Stomach (tissue), 9 donors: Measurements from ENCODE around the gene KRT15. TPM values are rescaled to one million over a fixed set of nuclear protein-coding genes. Genes with fewer than 3 reads are reported as not detected.

ENCODE experiments used
- DNase-seq, 2 donors: peaks; one replicate each; pipeline versions ENCODE4 v3.0.0 to v3.0.0-alpha.2; 2013 to 2019
- H3K27ac ChIP-seq, 5 donors: fragments of 200-600 bp in 4 of 5; sonication (generic) in 4 of 5; one replicate each; pipeline ENCODE4 v1.5.1; 2013 to 2019; ENCODE audit warnings: mild to moderate bottlenecking in 1 of 5, moderate library complexity in 1 of 5
- H3K27me3 ChIP-seq, 3 donors: fragments of 200-600 bp; sonication (generic); one replicate each; pipeline ENCODE4 v1.5.1; 2017 to 2019; ENCODE audit warnings: mixed run types in 1 of 3
- H3K36me3 ChIP-seq, 4 donors: fragments of 200-600 bp; sonication (generic); 1 replicate in 3 of 4; 2 replicates in 1 of 4; pipeline ENCODE4 v1.5.1; 2016 to 2019
- H3K4me1 ChIP-seq, 4 donors: fragments of 200-600 bp; sonication (generic); one replicate each; pipeline ENCODE4 v1.5.1; 2016 to 2019
- H3K4me3 ChIP-seq, 4 donors: fragments of 200-600 bp; sonication (generic) in 3 of 4; one replicate each; pipeline ENCODE4 v1.5.1; 2016 to 2019; ENCODE audit warnings: mild to moderate bottlenecking in 1 of 4
- H3K9me3 ChIP-seq, 4 donors: fragments of 200-600 bp; sonication (generic); one replicate each; pipeline ENCODE4 v1.5.1; 2016 to 2019
- CTCF ChIP-seq, 7 experiments: fragments of 450-650 bp in 4 of 7; fragments of 200-600 bp in 3 of 7; sonication (generic) in 3 of 7; IDR thresholded peaks; one replicate each; pipeline ENCODE4 v1.5.1; 2016 to 2019; ENCODE audit warnings: antibody characterized with exemption in 7 of 7, control low read depth in 2 of 7, mild to moderate bottlenecking in 1 of 7
- EP300 ChIP-seq: sonication (generic); formaldehyde crosslinking; IDR thresholded peaks from one replicate; pipeline ENCODE4 v1.6.1; 2017; ENCODE audit warnings: antibody characterized with exemption
- POLR2A ChIP-seq, 4 donors: fragments of 450-650 bp; IDR thresholded peaks; one replicate each; pipeline ENCODE4 v1.6.1; 2016; ENCODE audit warnings: antibody characterized with exemption in 4 of 4, control low read depth in 2 of 4, mild to moderate bottlenecking in 1 of 4, moderate library complexity in 1 of 4
- POLR2AphosphoS5 ChIP-seq, 3 donors: sonication (generic); formaldehyde crosslinking; IDR thresholded peaks; one replicate each; pipeline ENCODE4 v1.6.1; 2016; ENCODE audit warnings: antibody characterized with exemption in 3 of 3
- WGBS, 5 donors: extraction: QIAGEN DNeasy Blood & Tissue Kit in 3 of 5; methylation state at CpG; one replicate each; pipeline versions ENCODE4 v1.1.5 to v1.1.7; 2013 to 2018; 5-methylcytosine and 5-hydroxymethylcytosine counted together
- intact Hi-C: fragments of 100-400 bp; cut with DNase I; formaldehyde crosslinking; loops from one replicate; pipeline ENCODE4 v1.15.1; 2023; ENCODE audit warnings: low total_unique reads
- polyA plus RNA-seq, 3 donors: library from polyadenylated mRNA; stranded (reverse); fragments of 200-250 nt; gene quantifications; one replicate each; pipeline ENCODE4 v1.2.3, GENCODE V29; 2013
- total RNA-seq, 5 donors: library from RNA; depleted of rRNA; stranded (reverse); fragments of >200 nt; gene quantifications; one replicate each; pipeline versions ENCODE4 v1.1.0 to v1.2.3, GENCODE V29; 2014 to 2016
- donor health status: healthy with polysubstance abuse.
- donor health status: Bipolar disorder and iron deficiency.
- donor health status: healthy.

The KRT15 gene
- total and polyA plus RNA-seq, 8 donors, result 1.4 to 3,416 (median 2.6) TPM; not detected in 1

- TF ChIP-seq EP300, result no peak
- Histone ChIP-seq H3K27ac (no peak overlapping the region), H3K9me3 (no peaks in the 10 kb centered on the region), H3K36me3 (no peaks in the 10 kb centered on the region), H3K4me3 (no peak overlapping the region), H3K4me1 (peaks cover 0 to 4% (median 0%) of the 10 kb centered on the region in 4 donors), H3K27me3 (peaks cover 0 to 44% (median 7%) of the 10 kb centered on the region in 3 donors)
- intact Hi-C loops, result loop anchor here (5.0 kb wide), 1 partner anchor 82 kb away; no protein-coding TSS in a partner anchor
- DNase-seq, result no peak
- WGBS, 5 donors, result 45 to 60% (median 50%) methylated on average over 5 of the region's 5 CpGs
These were observed 36.6 kb upstream of the KRT15 start for GRCh38 chr17:41555105-41555887.

GRCh38 chr17:41553987-41554680 is 35.4 kb upstream of the KRT15 start:
- peaks cover under 1 to 11% (median 4%) of the 10 kb centered on the region in 4 donors for H3K4me1 ChIP-seq
- WGBS, 5 donors, result 67 to 82% (median 75%) methylated on average over 8 of the region's 8 CpGs
- intact Hi-C loops, result no loop called here
- DNase-seq, result no peak
- H3K27me3 ChIP-seq, result peaks cover 0 to 34% (median 7%) of the 10 kb centered on the region in 3 donors
- no peak overlapping the region for H3K27ac ChIP-seq
- no peak overlapping the region for H3K4me3 ChIP-seq
- no peaks in the 10 kb centered on the region for H3K36me3 ChIP-seq
- TF ChIP-seq CTCF (IDR thresholded peaks at IDR 0.05) (no peak), POLR2AphosphoS5 (IDR thresholded peaks at IDR 0.05) (no peak), POLR2A (IDR thresholded peaks at IDR 0.05) (no peak)
- no peaks in the 10 kb centered on the region for H3K9me3 ChIP-seq

GRCh38 chr17:41553176-41553575 is 34.5 kb upstream of the KRT15 start:
- no peak for DNase-seq
- Histone ChIP-seq H3K27me3 (peaks cover 0 to 33% (median 7%) of the 10 kb centered on the region in 3 donors), H3K36me3 (no peaks in the 10 kb centered on the region), H3K9me3 (no peaks in the 10 kb centered on the region), H3K4me3 (no peak overlapping the region), H3K27ac (no peak overlapping the region), H3K4me1 (peaks cover 10 to 20% (median 14%) of the 10 kb centered on the region in 4 donors)
- TF ChIP-seq CTCF (IDR thresholded peaks at IDR 0.05), result no peak
- TF ChIP-seq POLR2A (IDR thresholded peaks at IDR 0.05), result no peak
- no peak for TF ChIP-seq POLR2AphosphoS5 (IDR thresholded peaks at IDR 0.05)
- no peak for TF ChIP-seq EP300
- 81 to 88% (median 82%) methylated on average over 4 of the region's 4 CpGs for WGBS, 5 donors
- intact Hi-C loops, result no loop called here

- no peak overlapping the region for H3K4me3 ChIP-seq
- no peaks in the 10 kb centered on the region for H3K9me3 ChIP-seq
- no peak for DNase-seq
- H3K27ac ChIP-seq, result no peak overlapping the region
- 76 to 89% (median 84%) methylated on average over 5 of the region's 5 CpGs for WGBS, 5 donors
- H3K36me3 ChIP-seq, result no peaks in the 10 kb centered on the region
- intact Hi-C loops, result no loop called here
- TF ChIP-seq EP300 (no peak), POLR2A (IDR thresholded peaks at IDR 0.05) (no peak), CTCF (IDR thresholded peaks at IDR 0.05) (no peak), POLR2AphosphoS5 (IDR thresholded peaks at IDR 0.05) (no peak)
- H3K27me3 ChIP-seq, result peaks cover 0 to 31% (median 7%) of the 10 kb centered on the region in 3 donors
- peaks cover 15 to 27% (median 21%) of the 10 kb centered on the region in 4 donors for H3K4me1 ChIP-seq
These were observed 33.8 kb upstream of the KRT15 start for GRCh38 chr17:41552455-41552854.
